Hematopoietic multipotent progenitor cell treated with erythropoietin and hydrocortisone succinate and interleukin-3 and kit ligand, for 15 days (in vitro differentiated cells): ENCODE data around the gene C2CD5.
"Not testable (repeated sequence)": the region's sequence is repeated elsewhere in the genome, so short reads cannot be mapped to it uniquely, and the experiment has no call there.

ENCODE experiments used
- DNase-seq: peaks from one replicate; pipeline ENCODE4 v3.0.0-alpha.2; 2015; ENCODE audit warnings: low spot score

C2CD5 gene

DNA sequence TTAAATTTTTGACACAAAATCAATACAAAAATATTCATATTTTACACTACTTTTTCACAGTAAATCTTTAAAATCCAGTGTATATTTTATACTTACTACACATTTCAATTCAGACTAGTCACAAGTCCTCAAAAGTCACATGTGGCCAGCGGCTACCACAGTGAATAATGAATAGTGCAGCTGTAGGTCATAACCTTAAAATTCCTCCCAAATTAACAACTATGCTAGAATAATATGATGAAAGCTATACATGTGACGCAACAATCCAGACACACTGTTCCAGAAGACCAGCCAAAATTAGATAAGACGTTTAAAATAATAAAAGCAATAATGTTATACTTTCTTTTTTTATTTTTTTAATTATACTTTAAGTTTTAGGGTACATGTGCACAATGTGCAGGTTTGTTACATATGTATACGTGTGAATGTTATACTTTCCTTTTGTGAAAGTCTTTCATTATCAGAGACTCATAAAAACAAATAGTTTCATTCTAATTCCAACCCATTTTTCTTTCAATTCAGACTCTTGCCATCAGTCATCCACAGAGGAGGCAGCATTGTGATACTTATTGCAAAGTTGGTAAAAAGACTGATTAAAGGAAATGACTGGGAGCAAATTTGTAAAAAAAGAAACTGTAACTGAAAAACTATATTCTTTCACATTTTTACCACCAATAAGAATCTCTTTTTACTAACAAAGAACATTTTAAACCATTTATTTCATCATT, 67.0 kb downstream of the C2CD5 start:
- no peak for DNase-seq

DNA sequence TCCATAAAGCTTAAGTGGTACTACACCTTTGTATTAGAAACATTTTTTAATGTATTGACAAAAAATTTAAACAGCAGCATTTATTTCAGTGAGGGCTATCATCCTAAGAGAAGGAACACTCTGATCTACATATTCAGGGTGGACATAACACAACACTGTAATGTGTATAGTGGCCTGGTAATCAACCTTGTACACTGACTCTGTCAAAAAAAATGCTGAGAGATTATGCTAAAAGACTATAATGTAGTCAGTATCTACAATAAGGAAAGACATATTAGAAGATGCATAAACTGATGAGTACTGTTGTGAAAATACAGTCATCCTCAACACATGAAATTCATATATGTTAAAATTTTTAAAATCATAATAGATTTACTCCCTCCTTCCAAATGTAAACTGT, 68.2 kb downstream of the C2CD5 start:
- no peak for DNase-seq

DNA sequence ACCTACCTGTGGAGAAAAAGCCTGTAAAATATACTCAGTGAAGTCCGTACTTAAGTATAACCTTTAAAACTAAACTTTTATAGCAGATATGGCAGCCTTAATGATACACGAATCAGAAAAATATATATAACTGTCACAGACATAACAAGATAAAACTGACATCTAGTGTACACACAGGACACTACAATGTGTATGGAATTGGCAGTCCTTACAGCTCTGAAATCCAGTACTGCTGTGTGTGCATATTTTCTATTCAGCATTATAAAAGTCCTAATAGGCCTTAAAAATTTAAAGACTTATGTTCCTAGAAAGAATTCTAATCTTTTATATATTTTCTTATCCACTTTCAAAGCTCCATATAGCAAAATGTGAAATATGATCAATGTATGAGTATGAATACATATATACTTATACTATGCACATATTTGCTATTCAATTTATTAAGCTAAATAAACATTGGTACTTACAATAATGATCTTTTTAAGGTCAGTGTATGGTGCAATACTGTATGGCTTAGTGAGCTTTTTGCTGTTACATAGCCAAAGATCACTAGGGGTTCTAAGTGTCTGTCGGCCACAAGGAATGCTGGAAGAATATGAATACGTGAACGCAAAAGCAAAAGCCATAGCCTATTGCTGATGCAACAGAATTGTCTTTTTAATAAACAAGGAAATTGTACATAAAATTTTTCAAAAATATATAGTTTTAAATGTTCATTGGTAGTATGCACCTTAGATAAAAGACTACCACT, 69.2 kb downstream of the C2CD5 start:
- DNase-seq, result no peak

DNA sequence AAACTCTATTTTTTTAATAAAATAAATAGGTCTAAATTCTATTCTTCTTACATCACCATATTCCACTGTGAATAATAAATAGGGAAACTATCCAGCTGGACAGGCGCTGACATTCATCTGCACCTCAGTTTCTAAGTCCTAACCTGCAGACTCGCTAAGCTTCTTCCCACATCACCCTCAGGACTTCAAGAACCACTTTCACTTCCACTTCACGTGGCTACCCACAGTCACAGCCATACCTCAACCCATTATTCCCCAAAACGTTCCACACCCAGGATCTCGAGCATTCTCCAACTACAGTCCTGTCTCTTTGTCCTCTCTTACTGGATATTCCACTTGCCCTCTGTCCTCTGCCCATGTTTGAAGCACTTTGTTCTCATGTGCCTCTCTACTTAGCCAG, 71.1 kb downstream of the C2CD5 start:
- DNase-seq, result no peak

GRCh38 chr12:22467190-22467589, 77.2 kb downstream of the C2CD5 start:
- DNase-seq, result no peak

DNA sequence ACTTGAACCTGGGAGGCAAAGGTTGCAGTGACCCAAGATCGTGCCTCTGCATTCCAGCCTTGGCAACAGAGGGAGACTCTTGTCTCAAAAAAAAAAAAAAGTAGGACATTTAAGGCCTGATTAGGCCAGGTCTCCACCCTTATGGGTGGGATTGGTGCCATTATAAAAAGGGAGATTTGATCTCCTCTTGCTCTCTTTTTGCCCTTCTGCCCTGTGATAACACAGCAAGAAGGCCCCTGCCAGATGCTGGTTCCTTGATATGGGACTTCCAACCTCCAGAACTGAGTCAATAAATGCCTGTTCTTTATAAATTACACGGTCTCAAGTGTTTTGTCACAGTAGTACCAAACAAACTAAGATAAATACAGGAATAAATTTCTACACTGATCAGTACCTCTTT, 81.0 kb downstream of the C2CD5 start:
- DNase-seq, result peak; percentile 7

DNA sequence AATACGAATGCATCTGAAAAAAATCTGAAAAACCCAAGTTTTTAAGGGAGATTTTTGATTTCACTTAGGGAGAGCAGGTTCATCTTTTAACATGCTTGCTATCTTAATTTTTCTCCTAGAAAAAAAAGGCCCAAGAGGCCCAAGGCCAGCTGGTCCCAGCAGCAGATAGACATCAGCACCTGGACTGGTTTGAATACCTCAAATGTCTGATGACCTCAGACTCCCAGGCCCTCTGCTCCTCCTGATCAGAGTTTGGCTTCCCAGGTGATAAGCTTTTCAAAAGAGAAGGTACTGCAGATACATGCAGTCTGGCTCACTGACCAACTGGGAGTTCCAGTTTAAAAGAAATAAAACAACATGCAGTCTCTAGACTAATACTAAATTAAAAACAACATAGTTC, 82.6 kb downstream of the C2CD5 start:
- no peak for DNase-seq

DNA sequence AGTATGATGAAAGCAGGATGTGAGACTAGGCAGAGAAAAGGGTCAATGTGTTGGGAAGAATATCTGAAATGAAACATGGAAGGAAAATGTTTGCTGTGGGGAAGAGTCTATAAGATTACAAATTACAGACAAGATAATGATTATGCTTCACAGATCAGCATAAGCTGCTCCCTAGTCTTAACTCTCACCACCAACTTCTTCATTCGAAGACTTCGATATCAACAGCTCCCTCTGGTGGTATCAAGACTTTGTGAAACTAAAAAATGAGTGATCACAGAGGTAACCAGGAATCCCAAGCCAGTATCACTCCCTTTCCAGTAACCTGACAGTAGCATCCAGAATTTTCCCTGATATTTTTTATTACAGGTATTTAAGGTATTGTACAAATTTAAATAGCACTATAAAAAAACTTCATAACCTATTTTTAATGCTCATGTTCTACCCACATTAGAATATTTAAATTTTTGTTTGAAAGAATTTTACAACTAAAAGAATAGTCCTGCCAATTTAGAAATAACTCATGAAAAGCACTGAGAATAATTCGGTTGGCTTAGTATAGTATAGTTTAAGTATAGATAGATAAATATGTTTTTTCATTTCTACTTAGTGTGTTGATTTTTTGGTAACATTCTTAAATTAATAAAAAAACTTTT, 84.4 kb downstream of the C2CD5 start:
- DNase-seq, result peak; percentile 62

- DNase-seq, result no peak
These were observed 85.9 kb downstream of the C2CD5 start for GRCh38 chr12:22458298-22458937.

DNA sequence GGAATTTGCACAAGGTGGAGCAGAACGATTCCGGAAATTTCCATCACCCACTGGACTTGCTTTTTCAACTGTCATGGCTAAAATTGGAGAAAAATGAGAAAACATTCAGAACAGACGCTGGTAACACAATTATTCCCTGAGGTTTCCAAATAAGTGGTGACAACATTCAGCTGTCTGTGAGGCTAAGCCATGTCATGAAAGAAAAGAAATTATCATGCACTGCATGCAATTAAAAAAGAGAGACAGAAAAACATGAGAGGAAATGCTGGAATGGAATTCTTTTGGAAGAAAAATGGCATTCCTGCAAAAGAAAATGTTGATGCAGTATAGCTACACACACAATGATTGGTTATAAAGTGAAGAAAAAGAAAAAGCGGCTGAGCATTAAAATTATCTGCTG, 87.3 kb downstream of the C2CD5 start:
- DNase-seq, result no peak

DNA sequence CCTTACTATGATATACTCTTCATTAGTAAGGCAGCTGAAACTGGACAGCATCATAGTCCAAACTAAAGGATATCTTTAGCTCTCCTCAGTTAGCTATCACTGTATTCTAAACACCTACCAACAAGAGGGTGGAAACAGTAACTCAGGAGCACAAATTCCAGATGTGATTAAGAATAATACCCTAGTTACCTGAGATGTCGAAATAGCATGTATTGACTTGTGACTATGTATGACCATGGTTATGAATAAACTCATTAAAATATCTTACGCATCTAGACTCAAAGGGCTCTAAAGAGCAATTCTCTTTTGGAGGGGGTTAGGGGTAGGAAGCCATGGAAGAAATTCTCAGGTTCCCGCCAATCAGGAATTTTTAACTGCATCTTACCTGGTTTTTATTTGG, 90.8 kb downstream of the C2CD5 start:
- no peak for DNase-seq

GRCh38 chr12:22447223-22447622, 97.1 kb downstream of the C2CD5 start:
- DNase-seq, result no peak

- DNase-seq, result not testable (repeated sequence)
These were observed 100.1 kb downstream of the C2CD5 start for GRCh38 chr12:22444317-22444665.

- peak; percentile 60 for DNase-seq
These were observed 100.7 kb downstream of the C2CD5 start for GRCh38 chr12:22443379-22444316.

- no peak for DNase-seq
These were observed 107.1 kb downstream of the C2CD5 start for GRCh38 chr12:22437031-22437806.

GRCh38 chr12:22435583-22435982, 108.8 kb downstream of the C2CD5 start:
- no peak for DNase-seq

DNA sequence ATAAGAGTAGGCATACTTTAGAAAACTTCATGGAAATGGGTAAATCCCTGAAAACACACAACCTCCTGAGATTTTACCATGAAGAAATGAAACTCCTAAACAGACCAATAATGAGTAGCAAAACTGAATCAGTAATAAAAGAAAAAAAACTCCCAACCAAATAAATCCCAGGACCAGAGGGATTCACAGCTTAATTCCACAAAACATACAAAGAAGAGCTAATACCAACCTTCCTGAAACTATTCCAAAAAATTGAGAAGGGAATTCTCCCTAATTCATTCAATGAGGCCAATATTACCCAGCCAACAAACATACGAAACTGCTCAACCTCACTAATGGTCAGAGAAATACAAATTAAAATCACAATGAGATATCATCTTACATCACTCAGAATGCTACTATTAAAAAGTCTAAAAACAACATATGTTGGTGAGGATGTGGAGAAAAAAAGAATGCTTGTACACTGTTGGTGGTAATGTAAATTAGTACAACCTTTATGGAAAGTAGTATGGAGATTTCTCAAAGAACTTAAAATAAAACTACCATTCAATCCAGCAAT, 112.6 kb downstream of the C2CD5 start:
- DNase-seq, result no peak

GRCh38 chr12:22416801-22417200, 127.5 kb downstream of the C2CD5 start:
- DNase-seq, result no peak

GRCh38 chr12:22415342-22416309, 128.7 kb downstream of the C2CD5 start:
- DNase-seq, result no peak
